C4-2B (cell line): ENCODE measurements around the gene PLIN4.

Experiments
- ZFX ChIP-seq: fragments of 450-650 bp; IDR thresholded peaks from 2 replicates; pipeline ENCODE4 v1.6.1; 2017
- TF ChIP-seq, protein P1 (sequence below): fragments of 450-650 bp; conservative IDR thresholded peaks from 2 replicates; pipeline ENCODE4 v1.5.1; 2017; ENCODE audit warnings: mild to moderate bottlenecking

DNA sequence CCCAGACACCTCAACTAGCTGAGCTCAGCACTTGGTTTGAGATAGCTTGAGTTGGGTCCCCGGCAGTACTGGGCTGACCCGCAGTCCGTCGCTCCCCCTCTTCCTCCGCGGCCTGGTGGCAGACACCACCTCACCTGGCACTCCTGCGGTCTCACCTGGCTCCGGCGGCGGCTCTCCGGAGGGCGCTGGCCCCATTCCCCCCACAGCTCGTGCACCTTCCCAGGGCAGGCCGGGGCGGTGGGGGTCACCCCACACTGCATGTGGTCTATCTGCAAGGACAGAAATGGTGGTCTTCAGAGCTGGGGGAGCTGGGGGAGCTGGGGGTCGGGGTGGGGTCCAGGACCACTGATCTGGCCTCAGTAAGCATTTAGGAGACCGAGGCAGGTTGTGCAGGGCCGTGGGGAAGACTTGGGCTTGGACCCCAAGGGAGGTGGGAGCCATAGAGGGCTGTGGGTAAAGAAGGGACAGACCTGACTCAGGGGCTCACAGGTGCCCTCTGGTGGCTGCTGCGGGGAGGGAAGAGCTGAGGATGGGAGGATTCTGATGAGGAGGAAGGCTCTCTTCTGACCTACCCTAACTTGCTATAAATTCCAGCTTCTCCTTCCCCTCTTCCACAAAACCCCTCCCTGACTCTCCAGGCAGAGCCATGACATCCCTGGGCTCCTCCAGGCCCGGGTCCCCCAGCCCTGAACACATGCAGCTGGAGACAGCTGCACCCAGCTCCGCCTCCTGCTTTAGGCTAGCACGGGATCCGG, 6.7 kb upstream of the PLIN4 start:
- TF ChIP-seq, protein P1, sequence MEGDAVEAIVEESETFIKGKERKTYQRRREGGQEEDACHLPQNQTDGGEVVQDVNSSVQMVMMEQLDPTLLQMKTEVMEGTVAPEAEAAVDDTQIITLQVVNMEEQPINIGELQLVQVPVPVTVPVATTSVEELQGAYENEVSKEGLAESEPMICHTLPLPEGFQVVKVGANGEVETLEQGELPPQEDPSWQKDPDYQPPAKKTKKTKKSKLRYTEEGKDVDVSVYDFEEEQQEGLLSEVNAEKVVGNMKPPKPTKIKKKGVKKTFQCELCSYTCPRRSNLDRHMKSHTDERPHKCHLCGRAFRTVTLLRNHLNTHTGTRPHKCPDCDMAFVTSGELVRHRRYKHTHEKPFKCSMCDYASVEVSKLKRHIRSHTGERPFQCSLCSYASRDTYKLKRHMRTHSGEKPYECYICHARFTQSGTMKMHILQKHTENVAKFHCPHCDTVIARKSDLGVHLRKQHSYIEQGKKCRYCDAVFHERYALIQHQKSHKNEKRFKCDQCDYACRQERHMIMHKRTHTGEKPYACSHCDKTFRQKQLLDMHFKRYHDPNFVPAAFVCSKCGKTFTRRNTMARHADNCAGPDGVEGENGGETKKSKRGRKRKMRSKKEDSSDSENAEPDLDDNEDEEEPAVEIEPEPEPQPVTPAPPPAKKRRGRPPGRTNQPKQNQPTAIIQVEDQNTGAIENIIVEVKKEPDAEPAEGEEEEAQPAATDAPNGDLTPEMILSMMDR: peak; percentile 90
- TF ChIP-seq ZFX: no peak
